ENCODE measurements around the gene APOL1. TPM values are rescaled to one million over a fixed set of nuclear protein-coding genes. Genes with fewer than 3 reads are reported as not detected.

Gene APOL1
- total and polyA plus RNA-seq, 2 of the 4 experiments (the other 2 are of a cell fraction), result 0.36 to 0.77 TPM

DNA sequence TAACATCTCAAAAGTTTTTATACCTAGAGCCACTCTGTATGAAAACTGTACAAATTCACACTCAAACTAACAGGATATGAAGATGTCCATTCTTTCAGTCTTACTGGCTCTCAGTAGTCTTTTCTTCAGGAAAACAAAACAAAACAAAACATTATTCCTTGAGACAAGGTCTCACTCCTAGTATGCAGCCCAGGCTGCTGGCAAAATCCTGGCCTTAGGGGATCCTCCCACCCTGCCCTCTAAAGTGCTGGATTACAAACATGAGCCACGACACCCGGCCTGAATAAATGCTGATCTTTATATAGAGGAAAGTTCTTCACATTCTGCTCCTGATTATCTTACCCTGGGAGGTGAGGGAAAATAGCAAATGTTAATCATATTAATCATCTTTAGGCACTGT lies 18.7 kb upstream of the APOL1 start:
- H3K4me2 ChIP-seq (ENCODE audit: low read depth, low read length), result no peak overlapping the region
- no peak overlapping the region for H3K27ac ChIP-seq (ENCODE audit: insufficient read depth, low read length)
- no peak overlapping the region for H4K91ac ChIP-seq (ENCODE audit: insufficient read depth, low read depth, low read length)
- no peak overlapping the region for H4K5ac ChIP-seq (ENCODE audit: low read depth, low read length)
- no TSS peak for BruUV-seq (replicated peaks)
- ChIA-PET POLR2A (ENCODE audit: unreplicated experiment) (no interaction called here), CTCF (no interaction called here)
- no peak overlapping the region for H2BK20ac ChIP-seq (ENCODE audit: low read depth, low read length)
- no peak overlapping the region for H2BK120ac ChIP-seq (ENCODE audit: low read depth, low read length)
- H3K4ac ChIP-seq (ENCODE audit: low read depth, low read length), result no peak overlapping the region
- H3K14ac ChIP-seq (replicated peaks; ENCODE audit: low read depth, low read length), result no peak overlapping the region
- no peak overlapping the region for H2AFZ ChIP-seq (replicated peaks; ENCODE audit: low read length, poor library complexity)
- no peak overlapping the region for H2AK9ac ChIP-seq (replicated peaks; ENCODE audit: low read depth, low read length, poor library complexity)
- H3K9ac ChIP-seq (ENCODE audit: low read depth, low read length), result no peak overlapping the region
- peaks cover 4 to 48% of the 10 kb centered on the region in 2 experiments for H3K79me1 ChIP-seq (ENCODE audit: low read depth in 1 of 2, low read length in 2 of 2)
- peaks cover 16% of the 10 kb centered on the region for H3K4me1 ChIP-seq (ENCODE audit: control insufficient read depth, insufficient read depth, low read length)
- no CpG with 5 or more reads among the region's 2 CpGs for WGBS, 2 experiments (ENCODE audit: extremely low coverage in 2 of 2, insufficient read length in 1 of 2)
- no peak overlapping the region for H4K8ac ChIP-seq (ENCODE audit: low read depth in 2 of 2, low read length in 2 of 2)
- no peak overlapping the region for H2BK15ac ChIP-seq (ENCODE audit: low read depth, low read length)
- in situ Hi-C loops (cut with MboI; ENCODE audit: low sequenced_read_pairs) (no loop called here), dilution Hi-C loops (cut with HindIII; ENCODE audit: low sequenced_read_pairs, unreplicated experiment) (no loop called here), intact Hi-C loops (cut with micrococcal nuclease) (no loop called here)
- H3K9me3 ChIP-seq (ENCODE audit: control insufficient read depth, insufficient read depth, low read length), result no peaks in the 10 kb centered on the region
- no peak for TF ChIP-seq MXI1 (IDR thresholded peaks at IDR 0.05; ENCODE audit: borderline replicate concordance, low read depth, low read length)
- TF ChIP-seq RCOR1 (IDR thresholded peaks at IDR 0.05; ENCODE audit: insufficient replicate concordance, low read length), result no peak
- TF ChIP-seq, protein P1, sequence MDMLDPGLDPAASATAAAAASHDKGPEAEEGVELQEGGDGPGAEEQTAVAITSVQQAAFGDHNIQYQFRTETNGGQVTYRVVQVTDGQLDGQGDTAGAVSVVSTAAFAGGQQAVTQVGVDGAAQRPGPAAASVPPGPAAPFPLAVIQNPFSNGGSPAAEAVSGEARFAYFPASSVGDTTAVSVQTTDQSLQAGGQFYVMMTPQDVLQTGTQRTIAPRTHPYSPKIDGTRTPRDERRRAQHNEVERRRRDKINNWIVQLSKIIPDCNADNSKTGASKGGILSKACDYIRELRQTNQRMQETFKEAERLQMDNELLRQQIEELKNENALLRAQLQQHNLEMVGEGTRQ (IDR thresholded peaks at IDR 0.05; ENCODE audit: low read depth, low read length), result no peak
- peaks cover 9% of the 10 kb centered on the region; the same call in 1 of the 2 replicates for H4K20me1 ChIP-seq (ENCODE audit: insufficient read depth, low read length)
- DNase-seq, result no peak
- H3K23ac ChIP-seq (ENCODE audit: low read depth, low read length), result peak overlapping the region; percentile 45; the same call in 1 of the 2 replicates
- no peak for ATAC-seq (ENCODE audit: low read depth)
- no peak overlapping the region for H3K18ac ChIP-seq (ENCODE audit: low read depth, low read length)
- no peaks in the 10 kb centered on the region for H3K27me3 ChIP-seq (ENCODE audit: control insufficient read depth, insufficient read depth, low read length)
- no peak overlapping the region for H3K4me3 ChIP-seq (ENCODE audit: insufficient read depth, low read depth, low read length)
- no peak overlapping the region for H2AK5ac ChIP-seq (ENCODE audit: low read depth, low read length)
- peaks cover 28% of the 10 kb centered on the region for H3K36me3 ChIP-seq (ENCODE audit: control insufficient read depth, insufficient read depth, low read length)
- no peak overlapping the region for H3K56ac ChIP-seq (ENCODE audit: extremely low read depth, insufficient read depth, low read length)
- peaks cover 17% of the 10 kb centered on the region for H3K9me1 ChIP-seq (ENCODE audit: insufficient read depth, low read length)
- no peak overlapping the region for H2BK5ac ChIP-seq (ENCODE audit: low read depth, low read length, poor library complexity, severe bottlenecking)

All from IMR-90 (cell line).